BJ (cell line): ENCODE measurements around the gene GRIN1. TPM values are rescaled to one million over a fixed set of nuclear protein-coding genes. Genes with fewer than 3 reads are reported as not detected.

Experiments used
- CTCF ChIA-PET: fragments of 350-600 bp; formaldehyde crosslinking; extraction: SDS; loops from one replicate; lab custom pipeline; 2021; ENCODE audit warnings: antibody characterized with exemption, inconsistent platforms; lab: Yijun Ruan, JAX
- POLR2A ChIA-PET: fragments of 300-600 bp; sonication (Branson Sonifier 250); formaldehyde crosslinking; extraction: SDS; loops from one replicate; lab custom pipeline; 2021; ENCODE audit warnings: antibody characterized with exemption; lab: Charles Lee
- DNase-seq: peaks from one replicate; pipeline ENCODE4 v3.0.0-alpha.2; 2011; ENCODE audit warnings: low read depth
- H3K27me3 ChIP-seq: 2 replicates; pipeline ENCODE4 v1.6.0; 2011; ENCODE audit warnings: low read length; ENCODE audit not compliant: control insufficient read depth, insufficient read depth
- H3K36me3 ChIP-seq: 2 replicates; pipeline ENCODE4 v1.5.1; 2011; ENCODE audit warnings: low read length; ENCODE audit not compliant: control insufficient read depth, insufficient read depth
- H3K4me3 ChIP-seq: 2 replicates; pipeline ENCODE4 v1.5.1; 2011; ENCODE audit warnings: low read depth, mild to moderate bottlenecking, control low read depth, low read length
- CTCF ChIP-seq: IDR thresholded peaks from 2 replicates; pipeline ENCODE4 v1.5.1; 2011; ENCODE audit warnings: low read depth, mild to moderate bottlenecking, control low read depth, inconsistent platforms, low read length, moderate library complexity; ENCODE audit not compliant: insufficient read depth
- polyA plus RNA-seq: library from polyadenylated mRNA; depleted of rRNA; stranded (reverse); fragments of >200 nt; gene quantifications from 2 replicates; pipeline ENCODE4 v1.2.3, GENCODE V29; 2011

The GRIN1 gene
- polyA plus RNA-seq, 1 experiment, result 0.10 TPM

DNA sequence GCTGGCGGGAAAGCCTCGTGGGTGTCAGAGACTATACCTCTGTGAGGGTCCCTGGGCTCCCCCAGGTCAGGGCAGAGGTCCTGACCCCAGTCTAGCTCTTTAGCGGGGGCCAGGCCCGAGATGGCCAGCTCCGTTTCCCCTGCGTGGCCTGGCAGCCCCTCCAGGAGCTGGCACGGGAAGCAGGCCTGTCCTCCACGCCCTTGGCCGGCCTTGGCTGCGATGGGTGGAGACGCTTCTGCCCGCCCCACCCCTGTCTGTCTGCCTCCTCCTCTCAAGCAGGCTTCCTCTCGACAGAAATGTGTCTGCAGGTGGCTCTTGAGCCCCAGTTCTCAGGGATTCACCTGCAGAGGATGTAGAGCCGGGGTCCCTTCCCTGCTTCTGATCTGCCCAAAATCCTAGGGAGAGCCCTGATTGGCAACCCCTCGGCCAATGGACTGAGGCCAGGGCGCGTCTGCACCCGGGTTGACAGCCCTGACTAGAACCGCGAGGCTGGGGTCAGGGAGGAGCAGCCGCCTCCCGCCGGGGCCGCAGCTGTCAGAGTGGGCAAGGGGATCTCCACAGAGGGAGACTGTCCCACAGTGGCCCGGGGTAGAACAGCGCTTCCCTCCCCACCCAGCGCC lies 2.6 kb upstream of the GRIN1 start:
- CTCF ChIA-PET, result interaction anchor here (1.0 kb wide), 1 partner anchor 10 kb away, joined by 3 read pairs; no protein-coding TSS in a partner anchor
- POLR2A ChIA-PET, result no interaction called here
- no peak for TF ChIP-seq CTCF
- DNase-seq, result no peak
- Histone ChIP-seq H3K36me3 (no peaks in the 10 kb centered on the region), H3K27me3 (peaks cover 30% of the 10 kb centered on the region), H3K4me3 (no peak overlapping the region)

- ChIA-PET CTCF (interaction anchor here (1.0 kb wide), 1 partner anchor 9 kb away, joined by 3 read pairs; no protein-coding TSS in a partner anchor), POLR2A (no interaction called here)
- no peaks in the 10 kb centered on the region for H3K36me3 ChIP-seq
- no peak for TF ChIP-seq CTCF
- H3K4me3 ChIP-seq, result no peak overlapping the region
- no peak for DNase-seq
- peaks cover 31% of the 10 kb centered on the region for H3K27me3 ChIP-seq
These were observed 1.9 kb upstream of the GRIN1 start for GRCh38 chr9:137136881-137137607.

GRCh38 chr9:137138058-137138721 lies 764 bp upstream of the GRIN1 start:
- POLR2A ChIA-PET, result no interaction called here
- CTCF ChIA-PET, result no interaction called here
- H3K27me3 ChIP-seq, result peaks cover 31% of the 10 kb centered on the region
- TF ChIP-seq CTCF, result no peak
- no peak for DNase-seq
- H3K4me3 ChIP-seq, result no peak overlapping the region
- no peaks in the 10 kb centered on the region for H3K36me3 ChIP-seq

- POLR2A ChIA-PET, result no interaction called here
- TF ChIP-seq CTCF, result no peak
- Histone ChIP-seq H3K27me3 (peaks cover 31% of the 10 kb centered on the region), H3K36me3 (no peaks in the 10 kb centered on the region), H3K4me3 (no peak overlapping the region)
- CTCF ChIA-PET, result interaction anchor here (1.0 to 1.3 kb wide), 3 partner anchors 12 to 105 kb away, joined by 3 to 4 read pairs (median 3); no protein-coding TSS in a partner anchor
- DNase-seq, result no peak
These were observed 655 bp downstream of the GRIN1 start for GRCh38 chr9:137139468-137140150.
